22Rv1 (cell line): ENCODE measurements around the gene MYH6.
"Not testable (repeated sequence)": the region's sequence is repeated elsewhere in the genome, so short reads cannot be mapped to it uniquely, and the experiment has no call there.

Experiments used
- CTCF ChIP-seq: fragments of 450-650 bp; IDR thresholded peaks from 2 replicates; pipeline ENCODE4 v1.5.1; 2017; ENCODE audit warnings: mild to moderate bottlenecking
- ZFX ChIP-seq: fragments of 450-650 bp; IDR thresholded peaks from 2 replicates; pipeline ENCODE4 v1.6.1; 2017; ENCODE audit warnings: antibody characterized with exemption, borderline replicate concordance

GRCh38 chr14:23419646-23420045 lies 11.6 kb upstream of the MYH6 start:
- TF ChIP-seq CTCF, ZFX: not testable (repeated sequence)
